HG03520 (cell line): ENCODE results near the gene CRYM.
"Not testable (repeated sequence)": the region's sequence is repeated elsewhere in the genome, so short reads cannot be mapped to it uniquely, and the experiment has no call there.

Experiments
- ATAC-seq: cut with Tn5 transposase; IDR thresholded peaks from one replicate; pipeline ENCODE4 v1.9.1; 2021; ENCODE audit warnings: mild to moderate bottlenecking, moderate library complexity; ENCODE audit not compliant: unreplicated experiment

The CRYM gene

DNA sequence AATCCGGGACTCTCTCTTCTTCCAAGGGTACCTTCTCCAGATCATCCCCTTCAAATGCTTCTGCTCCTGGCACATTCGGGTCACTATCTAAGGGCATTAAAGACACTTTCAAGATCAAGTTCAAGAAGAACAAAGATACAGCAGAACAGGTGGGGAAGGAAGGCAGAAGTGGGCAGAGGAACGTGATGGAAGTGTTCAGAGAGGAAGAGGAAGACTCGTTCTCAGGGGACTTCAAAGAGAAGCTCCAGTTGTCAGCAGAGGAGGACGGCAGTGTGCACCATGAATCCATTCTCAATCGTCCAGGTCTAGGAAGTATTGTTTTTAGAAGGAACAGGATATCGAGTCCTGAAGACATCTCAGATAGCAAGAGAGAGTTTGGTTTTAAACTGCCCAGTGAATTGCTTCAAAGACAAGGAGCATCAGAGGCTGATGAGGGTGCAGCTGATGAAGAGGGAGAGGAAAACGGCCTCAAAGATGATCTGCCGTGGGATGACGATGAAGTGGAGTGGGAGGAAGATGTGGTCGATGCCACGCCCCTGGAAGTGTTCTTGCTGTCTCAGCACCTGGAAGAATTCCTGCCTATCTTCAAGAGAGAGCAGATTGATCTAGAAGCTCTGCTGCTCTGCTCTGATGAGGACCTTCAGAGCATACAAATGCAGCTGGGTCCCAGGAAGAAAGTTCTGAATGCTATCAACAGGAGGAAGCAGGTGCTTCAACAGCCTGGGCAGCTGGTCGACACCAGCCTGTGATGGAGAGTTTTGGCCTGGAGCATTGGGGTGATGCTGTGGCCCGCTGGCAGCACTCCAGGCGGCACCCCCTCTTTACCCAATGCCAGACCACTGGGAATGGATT is 27.8 kb downstream of the CRYM start:
- ATAC-seq, result no peak

DNA sequence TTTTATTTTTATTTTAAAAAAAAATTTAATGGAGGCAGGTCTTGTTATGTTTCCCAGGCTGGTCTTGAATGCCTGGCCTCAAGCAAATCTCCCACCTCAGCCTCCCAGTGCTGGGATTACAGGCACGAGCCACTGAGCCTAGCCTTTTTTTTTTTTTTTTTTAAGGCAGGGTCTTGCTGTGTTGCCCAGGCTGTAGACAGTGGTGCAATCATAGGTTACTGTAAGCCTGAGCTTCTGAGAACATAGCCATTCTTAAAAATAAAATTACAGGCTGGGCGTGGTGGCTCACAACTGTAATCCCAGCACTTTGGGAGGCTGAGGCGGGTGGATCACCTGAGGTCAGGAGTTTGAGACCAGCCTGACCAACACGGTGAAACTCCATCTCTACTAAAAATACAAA is 29.9 kb downstream of the CRYM start:
- not testable (repeated sequence) for ATAC-seq

DNA sequence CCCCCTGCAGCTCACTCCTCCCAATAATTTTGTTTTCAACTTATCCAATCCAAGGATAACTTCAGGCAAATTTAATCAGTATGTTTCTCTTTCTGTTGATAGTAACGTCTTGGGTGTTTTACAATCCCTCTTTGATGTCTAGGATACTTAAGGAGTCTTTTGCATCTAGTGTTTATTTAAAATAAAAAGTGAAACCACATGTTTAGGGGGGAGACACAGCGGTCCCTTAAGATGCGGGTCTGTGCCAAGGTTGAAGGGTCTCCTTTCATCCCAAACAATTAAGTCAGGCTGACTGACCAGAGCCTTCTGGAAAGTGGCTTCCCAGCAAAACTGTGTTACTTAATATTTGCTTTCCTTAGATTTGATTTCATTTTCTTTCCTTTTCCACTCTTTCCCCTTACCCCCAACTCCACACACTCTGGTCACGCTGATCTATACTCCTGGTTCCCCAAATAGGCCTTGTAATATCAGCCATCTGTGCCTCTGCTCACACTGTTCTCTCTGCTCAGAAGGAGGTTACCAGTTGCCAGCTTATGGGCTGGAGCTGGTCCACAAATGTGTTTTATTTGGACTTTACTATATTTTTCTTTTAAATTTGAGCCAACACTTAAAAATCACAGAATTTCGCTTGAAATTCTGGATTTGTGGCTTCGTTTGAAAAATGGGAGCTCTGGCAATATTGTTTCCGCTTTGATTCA is 33.4 kb downstream of the CRYM start:
- no peak for ATAC-seq

DNA sequence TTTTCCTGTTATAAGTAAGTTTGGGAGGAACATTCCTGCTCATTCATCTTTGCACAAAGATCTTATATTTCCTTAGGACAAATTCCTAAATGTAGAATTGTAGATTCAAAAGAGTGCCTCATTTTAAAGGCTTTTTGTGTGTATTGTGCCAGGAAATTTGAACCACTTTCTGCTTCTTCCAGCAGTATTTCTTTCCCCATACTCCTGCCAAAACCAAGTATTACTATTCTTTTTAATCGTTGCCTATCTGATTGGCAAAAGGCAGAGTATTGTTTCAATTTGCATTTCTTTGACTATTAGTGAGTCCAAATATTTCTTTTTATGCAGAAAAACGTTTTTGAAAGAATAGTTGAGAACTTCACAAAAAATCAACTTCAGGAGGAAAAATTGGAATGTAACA is 35.3 kb downstream of the CRYM start:
- no peak for ATAC-seq

DNA sequence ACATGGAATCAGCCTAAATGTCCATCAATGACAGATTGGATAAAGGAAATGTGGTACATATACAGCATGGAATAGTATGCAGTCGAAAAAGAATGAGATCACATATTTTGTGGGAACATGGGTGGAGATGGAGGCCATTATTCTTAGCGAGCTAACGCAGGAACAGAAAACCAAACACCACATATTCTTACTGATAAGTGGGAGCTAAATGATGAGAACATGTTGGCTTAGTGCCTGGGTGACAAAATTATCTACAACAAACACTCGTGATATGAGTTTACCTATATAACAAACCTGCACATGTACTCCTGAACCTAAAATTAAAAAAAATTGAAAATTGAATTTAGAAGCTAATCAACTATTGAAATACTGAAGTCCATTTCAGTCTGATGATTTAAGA is 38.4 kb downstream of the CRYM start:
- no peak for ATAC-seq

DNA sequence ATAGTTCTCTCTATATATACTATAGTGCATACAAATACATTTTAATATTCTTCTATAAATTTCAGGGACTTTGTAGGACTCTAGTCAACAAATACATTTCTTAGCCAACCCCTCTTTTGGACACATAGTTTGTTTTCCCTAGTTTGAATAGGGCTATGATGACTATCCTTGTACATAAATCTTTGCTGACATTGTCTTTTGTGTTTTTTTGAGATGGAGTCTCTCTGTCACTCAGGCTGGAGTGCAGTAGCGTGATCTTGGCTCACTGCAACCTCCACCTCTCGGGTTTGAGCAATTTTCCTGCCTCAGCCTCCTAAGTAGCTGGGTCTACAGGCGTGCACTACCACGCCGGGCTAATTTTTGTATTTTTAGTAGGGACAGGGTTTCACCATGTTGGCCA is 41.3 kb downstream of the CRYM start:
- no peak for ATAC-seq

DNA sequence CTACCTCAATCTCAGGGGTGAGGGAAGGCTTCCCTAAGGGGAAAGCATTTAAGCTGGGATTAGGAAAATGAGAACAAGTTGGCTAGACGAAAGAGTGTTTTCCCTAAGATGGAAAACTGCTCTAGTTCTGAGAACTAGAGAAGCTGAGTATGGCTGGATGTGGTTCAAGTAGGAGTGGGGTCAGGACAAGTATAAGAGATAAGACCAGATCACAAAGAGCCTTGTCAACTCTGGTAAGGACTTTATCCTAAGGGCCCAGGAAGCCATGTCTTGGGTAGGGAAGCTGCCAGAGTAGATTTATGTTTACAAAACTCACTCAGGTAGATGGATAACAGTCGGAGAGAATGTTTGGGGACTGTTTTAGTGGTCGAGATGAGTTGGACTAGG is 42.9 kb downstream of the CRYM start:
- no peak for ATAC-seq

DNA sequence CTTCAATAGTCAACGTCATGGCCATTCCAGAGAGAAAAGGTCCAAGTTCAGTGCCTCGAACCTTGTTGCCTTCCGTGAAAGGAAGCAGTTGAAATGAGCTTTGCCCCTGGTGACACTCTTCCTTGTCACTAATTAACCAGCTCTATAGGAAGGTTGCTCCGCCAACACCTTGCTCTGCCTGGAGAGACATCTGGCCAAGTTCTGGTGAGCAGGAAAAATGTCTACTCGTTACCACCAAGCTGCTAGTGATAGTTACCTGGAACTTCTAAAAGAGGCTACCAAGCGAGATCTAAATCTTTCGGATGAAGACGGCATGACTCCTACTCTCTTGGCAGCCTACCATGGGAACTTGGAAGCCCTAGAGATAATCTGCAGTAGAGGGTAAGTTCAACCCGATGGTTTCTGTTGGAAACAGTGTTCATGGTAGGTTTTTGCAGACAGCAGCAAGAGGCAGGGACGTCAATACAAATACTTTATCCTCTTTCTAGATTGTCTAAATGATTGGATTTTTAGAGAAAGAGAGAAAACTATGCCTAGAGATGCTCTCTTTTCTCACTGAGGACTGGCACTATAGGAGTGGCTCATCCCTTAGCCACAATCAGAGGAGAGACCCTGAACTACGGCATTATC is 44.5 kb downstream of the CRYM start, which contains the start of gene ANKS4B:
Gene ANKS4B (plus strand): TSS at position 179 of the 630 bp plus-strand sequence. CDS start 39 bp downstream, at position 218.
- no peak for ATAC-seq

DNA sequence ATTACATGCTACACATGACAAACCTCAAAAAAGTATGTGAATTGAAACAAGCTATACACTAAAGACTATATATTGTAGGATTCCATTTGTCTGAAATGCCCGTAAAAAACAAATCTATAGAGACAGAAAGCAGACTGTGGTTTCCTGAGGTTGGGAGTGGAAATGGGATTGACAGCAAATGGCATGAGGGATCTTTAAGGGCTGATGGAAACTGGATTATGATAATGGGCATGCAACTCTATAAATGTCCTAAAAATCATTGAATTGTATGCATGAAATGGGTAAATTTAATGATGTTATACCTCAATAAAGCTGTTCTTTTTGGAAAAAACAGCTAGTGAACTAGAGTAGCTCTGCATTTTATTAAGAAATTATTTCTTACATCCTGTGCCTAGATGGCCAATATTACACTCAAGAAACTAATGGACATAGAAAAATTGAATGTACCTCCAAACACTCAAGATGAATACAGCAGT is 45.0 kb downstream of the CRYM start:
- ATAC-seq, result no peak

DNA sequence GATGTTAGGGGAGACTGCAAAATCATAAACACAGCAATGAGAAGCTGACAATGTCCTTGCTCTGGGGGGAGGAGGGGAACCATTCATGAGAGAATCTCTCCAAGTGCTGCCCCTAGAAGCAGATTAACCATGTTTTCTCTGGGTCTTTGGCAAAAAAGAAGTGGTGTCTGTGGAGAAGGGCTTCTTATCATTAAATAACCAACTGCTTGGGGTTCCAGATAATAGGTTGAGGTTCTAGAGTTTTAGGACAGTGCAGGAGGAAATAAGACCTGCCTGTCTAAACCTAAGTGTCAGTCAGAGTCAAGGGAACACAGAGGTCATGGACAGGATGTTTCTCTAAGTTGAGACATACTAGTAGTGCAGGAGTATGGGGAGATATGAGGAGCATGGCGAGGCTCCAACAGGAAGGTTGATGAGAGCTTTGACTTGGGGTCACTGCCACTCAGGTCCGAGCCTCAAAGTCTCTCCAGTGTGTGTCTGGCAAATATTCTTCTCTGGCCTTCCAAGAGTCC is 49.7 kb downstream of the CRYM start:
- ATAC-seq, result no peak

DNA sequence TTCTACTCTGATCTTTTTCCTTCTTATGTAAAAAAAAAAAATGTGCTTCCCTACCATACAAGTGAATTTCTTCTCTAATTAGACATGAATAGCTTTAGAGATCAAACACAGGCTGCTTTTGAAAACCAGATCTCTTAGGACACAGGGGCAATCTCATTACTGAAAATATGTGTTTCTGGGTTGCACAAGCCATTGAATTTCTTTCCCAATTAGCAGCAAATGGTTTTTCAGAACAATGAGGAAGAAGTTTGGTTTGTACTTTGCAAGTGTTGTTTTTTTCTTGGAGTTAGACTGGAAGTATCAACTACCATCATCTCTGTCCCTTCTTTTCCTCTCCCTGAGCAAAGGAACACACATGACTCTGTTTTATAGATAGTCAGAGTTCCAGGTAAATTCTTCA is 50.2 kb downstream of the CRYM start:
- ATAC-seq, result no peak

DNA sequence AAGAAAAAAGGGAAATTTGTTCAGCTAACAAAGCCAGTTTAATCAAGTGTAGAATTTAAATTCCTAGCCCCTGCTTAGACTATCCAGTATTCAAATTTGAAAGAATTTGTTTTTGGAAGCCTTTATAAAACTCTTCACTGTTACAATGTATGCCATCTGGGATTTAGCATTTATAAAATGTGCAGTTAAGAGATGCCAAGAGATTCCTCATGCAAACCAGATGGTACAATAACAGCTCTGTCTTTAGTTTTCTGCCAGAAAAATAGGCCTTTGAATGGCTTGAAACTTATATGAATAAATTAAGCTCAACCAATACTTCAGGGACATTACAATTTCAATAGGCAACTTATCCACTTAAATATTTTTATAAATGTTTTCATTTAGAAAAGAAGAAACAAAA is 51.3 kb downstream of the CRYM start:
- ATAC-seq, result no peak

DNA sequence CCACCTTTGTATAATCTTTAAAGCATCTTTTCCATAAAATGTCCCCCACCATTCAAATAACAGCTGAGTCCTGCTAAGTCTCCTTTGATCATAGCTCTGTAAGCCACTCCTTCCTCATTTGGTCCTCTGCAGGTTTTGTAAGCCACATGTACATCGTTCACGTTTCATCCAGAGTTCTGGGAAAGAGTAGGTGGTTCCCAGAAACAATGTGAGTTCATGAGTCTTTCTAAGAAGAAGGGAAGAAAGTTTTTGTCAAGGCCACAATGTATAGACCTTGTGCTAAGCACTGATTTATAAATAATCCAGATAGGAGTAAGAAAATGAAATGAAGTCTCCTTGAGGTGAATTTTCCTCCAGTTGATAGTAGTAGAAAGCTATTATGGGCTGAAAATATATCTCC is 53.3 kb downstream of the CRYM start:
- no peak for ATAC-seq

DNA sequence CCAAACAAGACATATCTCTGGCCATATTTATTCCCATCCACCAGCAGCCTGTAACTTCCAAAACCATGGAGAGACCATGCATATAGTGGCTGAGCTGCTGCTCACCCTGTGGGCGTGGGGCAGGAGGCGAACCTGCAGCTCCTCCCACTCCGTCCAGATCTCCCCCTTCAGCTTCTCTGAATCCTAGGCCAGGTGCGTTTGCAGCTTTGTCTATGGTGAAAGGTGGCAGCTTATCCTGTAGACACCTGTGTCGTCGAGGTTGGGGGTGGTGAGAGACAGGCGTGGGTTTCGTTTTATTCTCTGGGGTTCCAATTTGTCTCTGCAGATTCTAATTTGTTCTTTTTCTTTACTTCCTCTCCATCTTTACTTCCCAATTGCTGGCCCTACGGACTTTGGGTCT is 54.3 kb downstream of the CRYM start:
- no peak for ATAC-seq

DNA sequence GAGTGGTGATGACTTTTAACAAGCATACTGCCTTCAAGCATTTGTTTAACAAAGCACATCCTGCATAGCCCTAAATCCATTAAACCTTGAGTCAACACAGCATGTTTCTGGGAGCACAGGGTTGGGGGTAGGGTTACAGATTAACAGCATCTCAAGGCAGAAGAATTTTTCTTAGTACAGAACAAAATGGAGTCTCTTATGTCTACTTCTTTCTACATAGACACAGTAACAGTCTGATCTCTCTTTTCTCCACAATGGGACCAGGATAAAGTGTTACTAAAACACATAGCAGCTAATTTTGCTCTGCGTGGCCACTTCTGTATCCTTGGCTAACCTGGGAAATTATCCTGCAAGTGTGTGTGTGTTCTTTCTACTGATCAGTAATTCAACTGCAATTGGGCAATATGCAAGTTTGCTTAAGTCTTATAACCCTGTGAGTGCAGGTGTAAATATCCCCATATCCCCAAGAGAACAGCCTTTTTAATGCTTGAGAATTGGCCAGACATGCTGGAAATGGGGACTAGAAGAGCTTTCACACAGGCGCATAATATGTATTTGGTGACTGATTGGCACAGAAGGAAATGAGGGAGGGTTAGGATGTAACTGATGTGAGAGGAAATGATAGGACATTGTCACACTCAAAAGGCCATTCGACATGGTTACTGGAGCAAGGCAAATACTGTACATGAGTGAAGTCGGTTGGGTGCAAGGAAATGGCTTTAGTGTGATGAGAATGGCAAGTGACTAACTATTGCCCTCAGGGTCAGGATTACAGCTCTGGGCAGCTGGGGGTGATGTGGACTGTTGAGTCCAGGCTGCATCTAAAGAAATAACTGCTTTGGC is 55.4 kb downstream of the CRYM start:
- ATAC-seq, result no peak

DNA sequence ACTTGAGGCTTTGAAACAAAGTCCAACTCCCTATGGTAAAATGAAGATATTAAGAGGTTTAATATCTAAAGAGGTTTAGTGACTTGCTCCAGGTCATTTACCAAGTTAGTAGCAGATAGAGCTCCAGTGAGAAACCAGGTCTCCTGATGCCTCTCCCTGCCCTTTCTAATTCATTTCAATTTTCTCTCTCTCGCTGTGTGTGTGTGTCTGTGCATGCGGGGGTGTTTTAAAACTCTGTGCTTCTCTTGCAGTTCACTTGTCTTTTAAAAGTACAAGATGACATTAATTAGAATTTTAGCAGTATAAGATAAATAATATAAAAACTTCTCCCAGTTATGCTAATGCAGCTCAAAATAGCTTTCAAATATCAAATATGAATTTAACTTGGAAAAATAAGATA is 58.5 kb downstream of the CRYM start:
- no peak for ATAC-seq

DNA sequence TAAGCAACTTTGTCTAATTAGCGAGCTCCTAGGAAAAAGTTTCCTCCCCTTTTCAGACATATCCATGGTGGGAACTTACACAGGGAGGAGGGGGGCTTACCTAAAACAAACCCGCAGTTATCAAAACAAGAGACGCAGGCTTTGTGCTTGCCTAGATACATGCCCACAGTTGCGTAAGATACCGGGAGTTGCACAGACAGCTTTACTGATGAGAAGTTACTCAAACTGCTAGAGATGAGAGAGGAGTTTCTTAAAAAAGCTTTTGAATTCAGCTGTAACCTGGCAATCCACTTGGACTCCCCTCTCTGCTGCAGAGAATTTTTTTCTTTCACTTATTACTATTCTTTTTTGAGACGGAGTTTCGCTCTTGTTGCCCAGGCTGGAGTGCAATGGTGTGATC is 59.9 kb downstream of the CRYM start:
- ATAC-seq, result no peak

DNA sequence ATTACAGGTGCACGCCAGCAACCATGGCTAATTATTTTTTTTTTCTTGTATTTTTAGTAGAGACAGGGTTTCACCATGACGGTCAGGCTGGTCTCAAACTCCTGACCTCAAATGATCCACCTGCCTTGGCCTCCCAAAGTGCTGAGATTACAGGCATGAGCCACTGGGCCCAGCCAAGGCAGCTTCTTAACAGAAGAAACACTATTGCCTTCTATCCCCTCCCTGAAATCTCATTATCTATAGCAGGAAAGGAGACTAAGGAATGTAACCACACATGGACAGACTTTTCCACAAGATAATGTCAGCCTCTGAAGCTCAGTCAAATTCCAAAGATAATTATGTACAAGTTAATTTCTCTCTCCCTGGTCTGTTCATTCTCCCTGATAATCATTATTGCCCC is 61.0 kb downstream of the CRYM start:
- ATAC-seq, result no peak

DNA sequence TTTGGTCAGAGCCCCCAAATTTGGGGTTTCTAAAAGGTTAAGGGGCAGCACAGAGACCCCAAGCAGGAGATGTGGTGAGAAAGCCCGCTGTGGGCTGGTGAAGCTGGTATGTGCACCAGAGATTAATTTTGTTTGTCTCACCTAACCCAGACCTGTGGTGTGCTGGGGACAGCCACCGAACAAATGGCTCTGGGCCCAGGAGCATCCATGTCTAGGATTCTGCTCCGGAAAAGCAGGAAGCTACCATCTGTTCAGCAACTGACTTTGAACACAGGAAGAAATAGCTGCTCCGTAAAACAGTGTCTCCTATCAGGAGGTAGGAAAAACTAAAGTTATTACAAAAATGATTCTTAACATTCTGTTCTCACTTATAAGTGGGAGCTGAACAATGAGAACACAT is 64.0 kb downstream of the CRYM start:
- no peak for ATAC-seq

DNA sequence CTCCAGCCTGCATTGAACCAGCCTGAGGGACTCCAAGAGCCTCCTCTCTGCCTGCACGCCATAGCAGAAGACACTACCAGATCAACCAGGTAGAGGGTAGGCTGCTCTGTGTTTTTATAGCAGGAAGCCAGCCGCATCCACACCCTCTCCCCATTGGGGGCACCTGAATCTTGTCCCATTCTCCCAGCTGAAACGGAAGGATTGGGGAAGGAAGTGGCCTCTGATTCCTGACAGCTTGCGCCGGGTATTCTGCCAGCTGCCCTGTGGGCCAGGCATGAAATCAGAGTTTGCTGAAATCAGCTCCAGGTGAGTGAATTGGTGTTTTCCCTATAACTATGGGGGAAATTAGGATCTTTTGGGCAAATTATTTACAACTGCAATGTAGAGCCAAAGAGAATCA is 66.6 kb downstream of the CRYM start, which contains the start of gene ZP2:
Gene ZP2 (minus strand): TSS at position 89 of the 400 bp plus-strand sequence. CDS start 27 bp downstream, at position 62.
- ATAC-seq, result no peak
